Measurements from ENCODE around the gene NFKB1.
"Not testable (repeated sequence)": the region's sequence is repeated elsewhere in the genome, so short reads cannot be mapped to it uniquely, and the experiment has no call there.

The NFKB1 gene

GRCh38 chr4:102570211-102570610, 69.1 kb downstream of the NFKB1 start:
- DNase-seq = not testable (repeated sequence)

GRCh38 chr4:102572452-102572851, 71.3 kb downstream of the NFKB1 start:
- no peak for DNase-seq

DNA sequence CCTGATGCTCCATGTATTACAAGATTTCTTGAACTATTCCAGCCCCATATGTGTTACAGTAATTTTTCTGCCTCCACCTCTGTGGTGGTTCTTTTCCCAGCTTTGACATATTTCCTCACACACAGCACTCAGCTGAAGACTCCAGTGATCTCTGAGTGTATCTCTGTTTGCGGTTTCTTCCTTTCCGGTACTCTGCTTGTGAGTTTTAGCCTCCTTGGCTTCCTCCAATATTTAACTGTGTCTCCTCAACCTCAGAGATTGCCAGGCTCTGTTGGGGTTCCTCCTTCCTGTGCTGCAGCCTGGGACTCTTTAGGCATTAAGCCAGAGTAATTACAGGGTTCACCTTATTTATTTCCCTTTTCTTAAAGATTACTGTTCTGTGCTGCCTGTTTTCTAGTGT, 73.2 kb downstream of the NFKB1 start:
- DNase-seq = no peak

GRCh38 chr4:102575369-102576129, 74.4 kb downstream of the NFKB1 start:
- no peak for DNase-seq

DNA sequence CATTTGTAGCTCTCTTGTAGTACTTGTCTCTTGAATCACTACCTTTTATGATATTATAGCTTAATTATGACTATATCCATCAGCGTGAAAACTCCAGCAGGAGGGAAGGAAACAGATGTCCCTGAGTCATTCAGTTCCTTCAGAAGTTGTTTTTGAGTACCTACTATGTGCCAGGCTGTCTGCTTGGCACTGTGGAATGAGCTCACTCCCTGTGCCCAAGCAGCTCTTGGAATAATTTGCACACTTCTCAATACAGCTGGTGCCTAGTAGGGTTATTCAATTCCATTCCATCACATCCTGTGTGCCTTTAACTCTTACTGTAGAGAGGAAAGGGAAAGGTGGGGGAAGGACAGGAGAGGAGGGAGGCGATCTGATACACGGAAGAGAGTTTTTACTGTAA, 77.1 kb downstream of the NFKB1 start:
- no peak for DNase-seq

- no peak for DNase-seq
Observed at GRCh38 chr4:102578819-102579218, 77.7 kb downstream of the NFKB1 start.

GRCh38 chr4:102579794-102580462, 78.8 kb downstream of the NFKB1 start:
- no peak for DNase-seq

- DNase-seq = no peak
Observed at GRCh38 chr4:102580463-102580842, 79.3 kb downstream of the NFKB1 start.

DNA sequence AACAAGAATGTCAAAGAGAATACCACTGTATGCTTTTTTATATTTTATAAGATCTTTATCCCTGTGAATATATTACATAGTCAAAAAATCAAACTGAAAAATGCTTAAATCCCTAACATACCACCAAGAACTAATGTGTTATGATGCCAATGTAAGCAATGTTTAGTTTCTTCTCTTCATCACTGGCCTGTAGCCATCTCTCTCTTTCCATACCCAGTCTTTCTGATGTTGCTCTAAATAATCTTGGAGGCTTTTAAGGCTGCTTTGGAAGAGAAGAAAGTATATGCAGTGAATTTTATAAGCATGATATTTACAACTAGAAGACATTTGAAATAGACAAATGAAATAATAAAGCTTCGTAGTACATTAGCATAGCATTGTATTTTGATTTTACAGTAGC, 82.9 kb downstream of the NFKB1 start:
- no peak for DNase-seq

DNA sequence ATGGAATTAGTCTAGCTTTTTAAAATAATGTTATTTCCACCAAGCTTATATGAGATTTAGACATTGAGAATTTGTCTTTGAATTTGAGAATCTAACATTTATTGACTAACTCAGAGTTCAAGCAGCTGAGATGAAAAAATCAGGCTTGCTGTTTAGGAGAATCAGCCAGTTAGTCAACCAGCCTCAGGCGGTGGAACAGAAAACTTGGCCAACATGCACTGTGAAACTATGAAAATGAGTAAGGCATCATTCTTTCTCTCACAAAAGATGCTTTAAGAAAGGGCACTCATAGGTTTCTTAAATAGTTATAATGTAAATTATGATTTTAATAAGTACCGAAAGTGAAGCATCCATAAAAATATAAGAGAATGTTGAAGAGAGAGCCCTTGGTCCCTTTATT, 84.2 kb downstream of the NFKB1 start:
- no peak for DNase-seq

DNA sequence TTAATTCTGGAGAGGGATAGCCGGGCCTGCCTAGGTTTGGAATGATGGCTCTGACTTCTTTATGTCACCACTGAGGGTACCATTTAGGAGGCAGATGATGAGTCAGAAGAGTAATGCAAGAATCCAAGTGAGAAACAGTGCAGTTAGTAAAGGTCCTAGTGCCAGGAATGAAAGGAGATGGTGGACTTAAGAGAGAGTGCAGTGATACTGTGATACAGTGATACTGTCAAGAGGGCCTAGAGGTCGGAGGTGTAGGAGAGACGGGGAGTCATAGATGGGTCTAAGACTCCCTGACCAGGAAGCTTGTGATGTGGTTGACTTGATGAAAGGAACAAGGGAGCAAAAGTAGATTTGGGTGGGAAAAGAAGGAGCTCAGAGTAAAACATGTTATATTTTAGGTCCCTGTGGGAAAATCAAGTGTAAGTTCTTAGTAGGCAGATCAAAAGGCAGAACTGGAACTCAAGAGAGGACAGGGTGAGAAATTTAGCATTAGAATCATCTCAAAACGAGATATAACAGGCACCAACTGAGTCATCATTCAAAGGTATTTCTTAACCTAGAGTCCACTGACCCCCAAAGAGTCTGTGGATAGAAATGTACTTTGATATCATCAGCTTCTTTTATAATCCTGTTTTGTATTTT, 85.0 kb downstream of the NFKB1 start:
- no peak for DNase-seq

DNA sequence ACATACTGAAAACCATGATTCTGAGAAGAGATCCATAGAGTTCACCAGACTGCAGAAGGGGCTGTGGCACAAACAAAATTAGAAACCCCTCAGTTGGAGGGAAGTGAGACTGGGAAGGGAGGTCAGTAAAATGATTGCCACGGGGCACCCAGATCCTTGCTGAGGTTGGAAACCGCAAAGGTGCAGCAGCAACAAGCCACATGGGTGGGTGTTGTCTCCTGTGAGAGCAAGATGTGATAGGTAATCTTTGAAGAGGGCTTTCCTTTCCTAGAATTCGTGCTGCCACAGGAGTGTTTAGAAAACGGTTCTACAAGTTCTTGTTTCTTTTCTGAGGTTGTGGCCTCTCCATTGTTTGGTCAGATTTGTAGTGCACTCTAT, 85.5 kb downstream of the NFKB1 start:
- no peak for DNase-seq

GRCh38 chr4:102589743-102590142, 88.6 kb downstream of the NFKB1 start:
- no peak for DNase-seq

GRCh38 chr4:102592256-102592655, 91.1 kb downstream of the NFKB1 start:
- no peak for DNase-seq

DNA sequence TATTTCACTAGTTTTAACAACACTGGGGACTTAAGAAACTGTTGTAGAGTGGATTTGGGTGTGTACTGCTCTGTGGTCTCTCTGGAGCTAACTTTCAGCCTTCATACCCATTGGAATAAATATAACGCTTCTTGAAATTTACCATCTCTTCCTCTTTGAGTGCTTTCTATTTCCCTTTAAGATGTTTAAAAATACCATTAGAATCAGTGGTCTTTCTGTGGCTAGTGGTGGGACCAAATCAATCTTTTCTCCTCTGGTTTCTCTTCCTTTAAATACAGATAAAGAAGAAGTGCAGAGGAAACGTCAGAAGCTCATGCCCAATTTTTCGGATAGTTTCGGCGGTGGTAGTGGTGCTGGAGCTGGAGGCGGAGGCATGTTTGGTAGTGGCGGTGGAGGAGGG, 92.0 kb downstream of the NFKB1 start:
- no peak for DNase-seq

DNA sequence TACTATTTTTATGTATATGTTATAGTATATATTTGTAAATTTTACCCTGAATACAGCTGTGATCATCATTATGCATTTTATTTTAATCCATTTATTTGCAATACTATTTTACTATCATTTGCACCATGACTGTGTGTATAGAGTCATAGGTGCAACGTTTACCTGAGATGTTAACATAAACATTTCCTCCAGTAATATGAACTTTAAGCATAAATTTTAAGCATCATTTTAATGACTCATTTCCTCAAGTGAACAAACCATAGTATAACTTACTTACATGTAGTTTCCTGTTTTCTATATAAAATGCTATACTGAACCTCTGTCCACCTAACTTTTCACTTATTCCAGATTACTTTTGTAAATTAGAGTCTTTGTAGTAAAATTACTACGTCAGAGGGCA, 92.8 kb downstream of the NFKB1 start:
- DNase-seq = no peak

- DNase-seq = no peak
Observed at GRCh38 chr4:102596532-102596931, 95.4 kb downstream of the NFKB1 start.

- DNase-seq = no peak
Observed at GRCh38 chr4:102598086-102598761, 97.1 kb downstream of the NFKB1 start.

- no peak for DNase-seq
Observed at GRCh38 chr4:102598762-102599374, 97.7 kb downstream of the NFKB1 start.

- DNase-seq = no peak
Observed at GRCh38 chr4:102599455-102599854, 98.3 kb downstream of the NFKB1 start.

DNA sequence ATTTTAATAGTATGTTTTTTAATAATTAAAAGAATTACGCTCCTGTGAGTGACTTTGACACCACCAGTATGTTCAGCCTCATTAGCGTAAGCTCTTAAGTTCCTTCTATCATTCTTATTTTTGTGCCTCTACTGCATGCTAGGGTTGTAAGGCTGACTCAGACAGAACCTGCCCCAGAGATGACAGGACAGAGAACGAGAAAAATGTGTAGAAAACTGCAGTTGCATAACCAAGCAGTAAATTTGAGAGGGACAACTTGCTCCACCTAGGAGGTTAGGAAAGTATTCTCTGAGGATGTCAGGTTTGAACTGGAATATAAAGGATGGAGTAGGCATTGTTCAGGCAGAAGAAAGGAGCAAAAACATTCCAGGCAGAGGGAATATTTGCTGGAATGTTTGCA, 98.7 kb downstream of the NFKB1 start:
- no peak for DNase-seq

GRCh38 chr4:102600689-102601088, 99.5 kb downstream of the NFKB1 start:
- no peak for DNase-seq

GRCh38 chr4:102601586-102602227, 100.5 kb downstream of the NFKB1 start:
- DNase-seq = no peak
